ENCODE measurements around the gene HDAC6. TPM values are rescaled to one million over a fixed set of nuclear protein-coding genes. Genes with fewer than 3 reads are reported as not detected.
"Not testable (repeated sequence)": the region's sequence is repeated elsewhere in the genome, so short reads cannot be mapped to it uniquely, and the experiment has no call there.

The HDAC6 gene
- total RNA-seq, 2 donors from 2014 or later: 43.1 to 44.6 TPM

DNA sequence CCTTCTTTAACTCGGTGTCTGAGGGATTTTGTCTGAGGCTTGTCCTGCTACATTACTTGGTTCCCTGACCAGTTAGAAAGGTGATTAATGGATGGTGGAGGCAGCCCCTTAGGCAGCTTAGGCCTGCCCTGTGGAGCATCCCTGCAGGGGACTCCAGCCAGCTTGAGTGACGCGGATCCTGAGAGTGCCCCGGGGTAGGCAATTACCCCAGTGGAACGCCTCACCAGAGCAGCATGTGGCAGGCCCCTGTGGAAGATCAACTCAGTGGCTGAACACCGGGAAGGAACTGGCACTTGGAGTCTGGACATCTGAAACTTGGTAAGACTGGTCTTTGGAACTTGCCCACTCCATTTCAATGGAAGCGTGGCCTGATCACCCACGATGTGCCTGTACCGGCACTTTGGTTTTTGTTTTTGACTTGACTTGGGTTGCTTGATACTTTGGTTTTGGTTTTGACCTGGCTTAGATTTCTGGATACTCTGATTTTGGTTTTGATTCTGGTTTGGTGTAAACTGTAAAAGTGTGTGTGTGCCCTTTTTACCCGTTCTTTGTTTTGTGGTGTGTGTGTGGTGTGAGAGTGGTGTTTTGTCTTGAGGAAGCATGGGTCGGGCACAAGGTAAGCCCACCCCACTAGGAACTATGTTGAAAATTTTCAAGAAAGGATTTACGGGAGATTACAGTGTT, 52.4 kb downstream of the HDAC6 start:
- ATAC-seq; intact Hi-C loops (cut with DNase I); DNase-seq: not testable (repeated sequence)

DNA sequence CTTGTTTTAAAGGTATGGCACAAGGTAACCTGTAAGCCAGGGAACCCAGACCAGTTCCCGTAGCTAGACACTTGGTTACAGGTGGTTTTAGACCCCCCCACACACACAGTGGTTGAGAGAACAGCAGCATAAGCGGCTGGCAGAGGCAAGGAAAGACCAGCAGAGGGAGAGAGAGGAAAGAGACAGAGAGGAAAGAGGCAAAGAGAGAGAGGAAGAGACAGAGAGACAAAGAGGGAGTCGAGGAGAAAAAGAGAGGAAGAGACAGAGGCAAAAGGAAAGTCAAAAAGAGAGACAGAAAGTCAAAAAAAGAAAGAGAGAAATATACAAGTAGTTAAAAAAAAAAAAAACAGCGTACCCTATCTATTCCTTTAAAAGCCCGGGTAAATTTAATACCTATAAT, 53.0 kb downstream of the HDAC6 start:
- no peak for ATAC-seq
- intact Hi-C loops (cut with DNase I): no loop called here
- no peak for DNase-seq

DNA sequence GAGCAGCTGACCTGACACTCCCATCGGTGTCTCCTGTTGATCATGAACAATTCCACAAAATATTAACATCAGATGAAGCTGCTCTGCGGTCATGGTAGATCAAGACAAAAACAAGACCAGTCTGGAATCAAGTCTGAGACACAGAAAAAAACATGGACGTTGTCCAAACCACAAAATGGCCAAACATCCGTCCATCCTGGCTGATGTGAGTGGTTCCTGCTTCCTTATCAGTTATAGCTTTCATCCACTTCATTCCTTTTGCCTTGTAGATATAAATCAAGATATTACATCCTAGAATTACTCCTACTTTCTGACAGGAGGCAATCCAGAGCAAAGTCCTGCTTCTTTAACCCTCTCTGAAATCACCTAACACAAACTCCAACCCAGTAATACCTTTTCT, 62.3 kb downstream of the HDAC6 start:
- DNase-seq: no peak
- ATAC-seq: no peak
- intact Hi-C loops (cut with DNase I): no loop called here

DNA sequence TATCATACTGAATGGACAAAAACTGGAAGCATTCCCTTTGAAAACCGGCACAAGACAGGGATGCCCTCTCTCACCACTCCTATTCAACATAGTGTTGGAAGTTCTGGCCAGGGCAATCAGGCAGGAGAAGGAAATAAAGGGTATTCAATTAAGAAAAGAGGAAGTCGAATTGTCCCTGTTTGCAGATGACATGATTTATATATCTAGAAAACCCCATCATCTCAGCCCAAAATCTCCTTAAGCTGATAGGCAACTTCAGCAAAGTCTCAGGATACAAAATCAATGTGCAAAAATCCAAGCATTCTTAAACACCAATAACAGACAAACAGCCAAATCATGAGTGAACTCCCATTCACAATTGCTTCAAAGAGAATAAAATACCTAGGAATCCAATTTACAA, 70.2 kb downstream of the HDAC6 start:
- ATAC-seq; DNase-seq; intact Hi-C loops (cut with DNase I): not testable (repeated sequence)

Other genes with a start within 250 kb of the HDAC6 start
- gene RBM3, start 227.6 kb upstream of the HDAC6 start, total RNA-seq: 100 to 1,000 TPM; 129 to 242 TPM
- gene WDR13, start 204.6 kb upstream of the HDAC6 start, total RNA-seq: 100 to 1,000 TPM; 142 to 178 TPM
- gene WAS, start 118.3 kb upstream of the HDAC6 start, total RNA-seq: 1 to 10 TPM; 5.0 to 9.1 TPM
- 1 to 10 TPM; 3.6 to 3.8 TPM for gene SUV39H1, start 105.3 kb upstream of the HDAC6 start, total RNA-seq
- gene GLOD5, start 40.3 kb upstream of the HDAC6 start, total RNA-seq: not detected
- not detected for gene GATA1, start 15.5 kb upstream of the HDAC6 start, total RNA-seq
- not detected for gene ERAS, start 24.4 kb downstream of the HDAC6 start, total RNA-seq
- gene PCSK1N, start 33.5 kb downstream of the HDAC6 start, total RNA-seq: 1 to 10 TPM; 3.9 to 9.8 TPM
- 10 to 100 TPM; 52.4 to 60.3 TPM for gene TIMM17B, start 95.7 kb downstream of the HDAC6 start, total RNA-seq
- 10 to 100 TPM; 49.5 to 63.7 TPM for gene PQBP1, start 95.9 kb downstream of the HDAC6 start, total RNA-seq
- gene SLC35A2, start 109.6 kb downstream of the HDAC6 start, total RNA-seq: 10 to 100 TPM; 13.8 to 17.4 TPM
- 1 to 10 TPM; 4.0 to 5.5 TPM for gene PIM2, start 117.0 kb downstream of the HDAC6 start, total RNA-seq
- 10 to 100 TPM; 19.0 to 27.0 TPM for gene OTUD5, start 155.5 kb downstream of the HDAC6 start, total RNA-seq
- gene KCND1, start 169.8 kb downstream of the HDAC6 start, total RNA-seq: 1 to 10 TPM in 1 of 2 donors, under 1 TPM in 1; 0.99 to 1.4 TPM
- 10 to 100 TPM; 23.7 to 25.4 TPM for gene GRIPAP1, start 200.2 kb downstream of the HDAC6 start, total RNA-seq
- 10 to 100 TPM; 34.5 to 36.2 TPM for gene TFE3, start 241.3 kb downstream of the HDAC6 start, total RNA-seq